Measurements from ENCODE around the gene ZNF451.
"Not testable (repeated sequence)": the region's sequence is repeated elsewhere in the genome, so short reads cannot be mapped to it uniquely, and the experiment has no call there.

ZNF451 gene

GRCh38 chr6:57089687-57090457 is at the start of gene ZNF451:
ZNF451 (plus strand) TSS chr6:57090188; CDS start chr6:57090254, 66 bp downstream.
- in situ Hi-C loops (cut with HindIII; ENCODE audit: low sequenced_read_pairs), result no loop called here

- in situ Hi-C loops (cut with HindIII; ENCODE audit: low sequenced_read_pairs), result not testable (repeated sequence)
These were observed 45.9 kb upstream of the ZNF451 start for GRCh38 chr6:57044061-57044460.

- in situ Hi-C loops (cut with HindIII; ENCODE audit: low sequenced_read_pairs), result no loop called here
These were observed 45.4 kb upstream of the ZNF451 start for GRCh38 chr6:57044568-57044967.

- in situ Hi-C loops (cut with HindIII; ENCODE audit: low sequenced_read_pairs), result not testable (repeated sequence)
These were observed 43.4 kb upstream of the ZNF451 start, which contains the start of gene KIAA1586 for GRCh38 chr6:57046332-57047256. KIAA1586 (plus strand) TSS chr6:57046693; CDS start chr6:57046756, 63 bp downstream.

- in situ Hi-C loops (cut with HindIII; ENCODE audit: low sequenced_read_pairs), result not testable (repeated sequence)
These were observed 42.8 kb upstream of the ZNF451 start for GRCh38 chr6:57047257-57047585.

- in situ Hi-C loops (cut with HindIII; ENCODE audit: low sequenced_read_pairs), result not testable (repeated sequence)
These were observed 42.1 kb upstream of the ZNF451 start for GRCh38 chr6:57047859-57048258.

- in situ Hi-C loops (cut with HindIII; ENCODE audit: low sequenced_read_pairs), result no loop called here
These were observed 41.4 kb upstream of the ZNF451 start for GRCh38 chr6:57048577-57048976.

- in situ Hi-C loops (cut with HindIII; ENCODE audit: low sequenced_read_pairs), result no loop called here
These were observed 26.1 kb upstream of the ZNF451 start for GRCh38 chr6:57063847-57064246.

- in situ Hi-C loops (cut with HindIII; ENCODE audit: low sequenced_read_pairs), result no loop called here
These were observed 25.2 kb upstream of the ZNF451 start for GRCh38 chr6:57064809-57065208.

- in situ Hi-C loops (cut with HindIII; ENCODE audit: low sequenced_read_pairs), result no loop called here
These were observed 21.9 kb upstream of the ZNF451 start for GRCh38 chr6:57068061-57068460.

- in situ Hi-C loops (cut with HindIII; ENCODE audit: low sequenced_read_pairs), result no loop called here
These were observed 20.8 kb upstream of the ZNF451 start for GRCh38 chr6:57069228-57069627.

- in situ Hi-C loops (cut with HindIII; ENCODE audit: low sequenced_read_pairs), result no loop called here
These were observed 20.1 kb upstream of the ZNF451 start for GRCh38 chr6:57069920-57070331.

GRCh38 chr6:57072108-57072507 is 17.9 kb upstream of the ZNF451 start:
- in situ Hi-C loops (cut with HindIII; ENCODE audit: low sequenced_read_pairs), result no loop called here

GRCh38 chr6:57074383-57074782 is 15.6 kb upstream of the ZNF451 start:
- in situ Hi-C loops (cut with HindIII; ENCODE audit: low sequenced_read_pairs), result no loop called here

- in situ Hi-C loops (cut with HindIII; ENCODE audit: low sequenced_read_pairs), result no loop called here
These were observed 14.9 kb upstream of the ZNF451 start for GRCh38 chr6:57075092-57075491.

GRCh38 chr6:57078531-57079207 is 11.3 kb upstream of the ZNF451 start:
- in situ Hi-C loops (cut with HindIII; ENCODE audit: low sequenced_read_pairs), result no loop called here

GRCh38 chr6:57085471-57085870 is 4.5 kb upstream of the ZNF451 start:
- in situ Hi-C loops (cut with HindIII; ENCODE audit: low sequenced_read_pairs), result no loop called here

- in situ Hi-C loops (cut with HindIII; ENCODE audit: low sequenced_read_pairs), result no loop called here
These were observed 3.1 kb upstream of the ZNF451 start for GRCh38 chr6:57086843-57087242.

GRCh38 chr6:57087916-57088315 is 2.1 kb upstream of the ZNF451 start:
- in situ Hi-C loops (cut with HindIII; ENCODE audit: low sequenced_read_pairs), result no loop called here

- in situ Hi-C loops (cut with HindIII; ENCODE audit: low sequenced_read_pairs), result no loop called here
These were observed 723 bp upstream of the ZNF451 start for GRCh38 chr6:57089265-57089664.

- in situ Hi-C loops (cut with HindIII; ENCODE audit: low sequenced_read_pairs), result not testable (repeated sequence)
These were observed 575 bp downstream of the ZNF451 start for GRCh38 chr6:57090458-57091067.

All from DLD1 (cell line).